CD4-positive, alpha-beta T cell treated with Interleukin-10 for 1 hour (primary cell): Measurements from ENCODE around the gene CAMSAP3.

Experiments used
- DNase-seq: peaks from one replicate; pipeline ENCODE4 v3.0.0-alpha.2; 2020

The CAMSAP3 gene

GRCh38 chr19:7635670-7636069 lies 40.0 kb downstream of the CAMSAP3 start:
- no peak for DNase-seq

DNA sequence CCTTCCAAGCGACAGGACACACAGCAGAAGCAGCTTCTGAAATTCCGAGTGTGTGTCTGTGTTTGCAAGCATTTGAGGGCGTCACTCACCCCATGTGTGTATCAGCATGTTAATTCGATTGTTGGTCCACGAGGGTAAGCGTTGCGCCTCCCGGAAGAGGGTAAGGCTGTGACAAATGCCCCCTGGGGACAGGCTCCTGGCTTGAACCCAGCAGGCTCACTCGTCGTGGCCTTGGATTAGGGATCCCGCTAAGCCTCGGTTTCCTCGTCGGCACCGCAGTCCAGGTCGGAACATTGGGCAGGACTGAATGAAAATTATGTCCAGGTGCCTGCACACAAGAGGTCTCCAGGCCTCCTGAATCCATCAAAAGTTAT lies 40.6 kb downstream of the CAMSAP3 start:
- DNase-seq, result no peak

DNA sequence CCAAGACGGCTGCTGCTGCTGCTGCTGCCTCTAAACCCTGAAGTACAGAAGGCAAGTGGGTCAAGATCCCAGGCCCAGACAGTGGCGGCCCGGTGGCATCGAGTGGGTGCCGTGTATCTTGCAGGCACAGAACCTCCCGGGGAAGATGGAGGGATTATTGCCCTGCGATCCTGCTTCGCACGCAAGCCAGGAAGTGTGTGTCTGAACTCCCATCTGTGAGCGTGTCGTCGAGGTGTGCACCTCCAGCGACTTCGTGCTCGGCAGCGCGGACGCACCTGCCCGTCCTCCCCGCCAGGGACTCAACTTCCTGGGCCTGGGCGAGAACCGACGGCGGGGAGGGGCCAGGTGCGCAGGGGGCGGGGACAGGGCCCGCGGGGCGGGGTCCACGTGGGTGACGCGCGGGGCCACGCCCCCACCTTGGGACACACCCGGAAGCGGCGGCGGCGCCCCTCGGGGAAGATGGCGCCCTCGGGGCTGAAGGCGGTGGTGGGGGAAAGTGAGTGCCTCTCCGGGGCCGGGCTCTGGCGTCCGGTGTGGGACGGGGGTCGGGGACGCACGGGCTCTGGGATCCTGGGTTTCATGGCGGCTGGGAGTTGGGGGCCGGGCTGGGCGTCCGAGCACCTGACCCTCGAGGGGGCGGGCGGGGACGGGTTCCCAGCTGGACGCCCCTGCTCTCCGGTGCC lies 41.2 kb downstream of the CAMSAP3 start, which contains the start of gene STXBP2:
Gene STXBP2 (plus strand): TSS at position 420 of the 683 bp plus-strand sequence. CDS start 40 bp downstream, at position 460.
- peak; percentile 95 for DNase-seq

DNA sequence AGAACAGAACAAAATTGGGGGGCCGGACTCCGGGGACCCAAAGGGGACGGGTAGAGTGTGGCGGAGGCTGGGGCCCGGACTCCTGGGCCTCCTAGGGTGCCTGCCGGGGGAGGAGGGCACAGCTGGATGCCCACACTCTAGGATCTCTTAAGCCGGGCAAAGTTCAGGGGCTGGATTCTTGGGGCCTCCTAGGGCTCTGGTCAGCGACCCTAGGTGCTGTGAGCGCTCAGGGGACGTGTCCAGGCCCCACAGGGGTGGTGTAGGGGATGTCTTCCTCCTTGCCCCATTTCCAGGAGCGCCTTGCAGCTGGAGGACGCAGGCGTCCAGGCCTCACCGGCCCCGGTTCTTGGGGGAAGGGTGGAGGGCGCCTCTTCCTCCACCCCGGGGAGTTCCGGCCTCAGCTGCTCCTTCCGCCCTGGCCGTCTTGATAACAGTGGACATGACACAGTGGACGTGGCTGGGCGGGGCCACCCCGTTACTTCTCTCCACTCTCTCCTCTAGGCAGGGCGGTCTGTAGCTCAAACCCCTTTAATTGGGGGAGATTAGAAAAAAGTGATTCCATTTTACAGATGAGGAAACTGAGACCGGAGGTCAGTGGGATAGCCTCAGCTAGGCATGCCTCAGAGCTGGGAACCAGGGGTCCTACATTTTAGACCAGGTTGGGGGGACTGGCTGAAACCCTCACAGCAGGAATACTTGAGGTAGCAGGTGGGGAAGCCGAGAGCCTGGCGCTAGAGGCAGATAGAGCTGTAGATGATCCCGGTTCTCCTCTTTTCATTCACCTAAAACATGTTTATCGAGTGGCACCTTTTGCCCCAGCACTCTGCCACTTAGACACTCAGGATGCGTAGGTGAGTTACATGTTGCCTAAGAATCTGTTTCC lies 42.0 kb downstream of the CAMSAP3 start:
- peak; percentile 35 for DNase-seq

GRCh38 chr19:7638802-7639465 lies 43.3 kb downstream of the CAMSAP3 start:
- DNase-seq, result no peak

DNA sequence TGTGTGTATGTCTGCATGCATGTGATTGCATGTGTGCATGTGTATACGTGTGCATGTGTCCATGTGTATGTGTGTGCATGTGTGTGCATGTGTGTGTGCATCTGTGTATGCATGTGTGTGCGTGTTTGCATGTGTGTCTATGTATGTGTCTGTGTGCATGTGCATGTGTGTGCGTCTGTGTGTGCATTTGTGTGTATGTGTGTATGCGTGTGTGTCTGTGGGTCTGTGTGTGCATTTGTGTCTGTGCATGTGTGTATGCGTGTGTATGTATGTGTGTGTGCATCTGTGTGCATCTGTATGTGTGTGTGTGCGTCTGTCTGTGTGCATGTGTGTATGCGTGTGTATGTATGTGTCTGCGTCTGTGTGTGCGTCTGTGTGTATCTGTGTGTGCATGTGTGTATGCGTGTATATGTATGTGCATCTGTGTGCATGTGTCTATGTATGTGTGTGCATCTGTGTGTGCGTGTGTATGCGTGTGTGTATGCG lies 44.2 kb downstream of the CAMSAP3 start:
- no peak for DNase-seq

DNA sequence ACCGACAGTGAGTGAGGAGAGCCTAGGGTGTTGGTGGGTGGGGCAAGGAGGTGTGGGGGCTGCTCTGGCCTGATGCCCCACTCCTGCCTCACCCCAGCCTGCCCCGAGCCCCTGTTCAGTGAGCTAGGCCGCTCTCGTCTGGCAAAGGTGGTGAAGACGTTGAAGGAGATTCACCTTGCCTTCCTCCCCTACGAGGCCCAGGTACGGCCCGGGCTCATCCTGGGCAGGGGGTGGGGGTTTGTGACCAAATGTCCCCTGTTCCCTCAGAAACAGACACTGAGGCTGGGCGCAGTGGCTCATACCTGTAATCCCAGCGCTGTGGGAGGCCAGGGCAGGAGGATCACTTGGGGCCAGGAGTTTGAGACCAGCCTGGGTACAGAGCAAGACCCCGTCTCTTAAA lies 45.1 kb downstream of the CAMSAP3 start:
- no peak for DNase-seq

GRCh38 chr19:7641290-7642276 lies 45.9 kb downstream of the CAMSAP3 start:
- DNase-seq, result no peak

DNA sequence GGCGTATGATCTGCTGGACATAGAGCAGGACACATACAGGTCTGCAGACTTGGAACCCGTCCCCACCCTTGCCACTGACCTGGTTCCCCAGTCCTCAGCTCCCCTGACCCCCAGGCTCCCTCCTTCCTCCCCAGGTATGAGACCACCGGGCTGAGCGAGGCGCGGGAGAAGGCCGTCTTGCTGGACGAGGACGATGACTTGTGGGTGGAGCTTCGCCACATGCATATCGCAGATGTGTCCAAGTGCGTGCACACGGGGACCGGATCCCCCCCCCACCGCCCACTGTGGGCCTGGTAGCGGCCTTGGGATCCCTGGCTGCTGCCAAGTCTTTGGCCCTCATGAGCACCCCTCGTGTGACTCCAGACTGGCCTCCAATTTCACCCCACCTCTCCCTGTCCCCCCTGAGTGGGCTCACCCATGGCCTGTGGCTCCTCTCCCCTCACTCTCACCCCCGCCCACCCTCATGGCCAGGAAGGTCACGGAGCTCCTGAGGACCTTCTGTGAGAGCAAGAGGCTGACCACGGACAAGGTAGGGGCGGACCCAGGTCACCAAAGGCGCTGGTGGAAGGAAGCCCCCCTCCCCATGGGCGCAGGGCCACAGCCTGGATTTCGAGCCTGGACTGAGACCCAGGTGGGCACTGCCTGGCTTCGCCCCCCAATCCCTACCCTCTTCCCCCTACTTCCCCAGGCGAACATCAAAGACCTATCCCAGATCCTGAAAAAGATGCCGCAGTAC lies 46.8 kb downstream of the CAMSAP3 start:
- DNase-seq, result no peak

DNA sequence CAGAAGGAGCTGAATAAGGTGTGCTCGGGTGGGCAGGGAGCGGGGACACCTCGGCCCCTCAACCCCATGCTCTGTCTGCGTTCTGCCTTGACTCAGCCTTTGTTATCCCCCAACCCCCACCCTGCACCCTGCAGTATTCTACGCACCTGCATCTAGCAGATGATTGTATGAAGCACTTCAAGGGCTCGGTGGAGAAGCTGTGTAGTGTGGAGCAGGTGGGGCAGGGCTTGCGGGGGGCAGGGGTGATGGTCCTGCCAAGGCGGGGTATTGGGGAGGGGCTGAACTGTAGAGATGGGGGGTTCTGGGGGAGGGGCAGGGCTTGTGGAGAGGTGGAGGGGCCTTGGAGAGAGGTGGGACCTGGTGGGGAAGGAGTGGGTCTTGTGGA lies 47.4 kb downstream of the CAMSAP3 start:
- DNase-seq, result no peak

DNA sequence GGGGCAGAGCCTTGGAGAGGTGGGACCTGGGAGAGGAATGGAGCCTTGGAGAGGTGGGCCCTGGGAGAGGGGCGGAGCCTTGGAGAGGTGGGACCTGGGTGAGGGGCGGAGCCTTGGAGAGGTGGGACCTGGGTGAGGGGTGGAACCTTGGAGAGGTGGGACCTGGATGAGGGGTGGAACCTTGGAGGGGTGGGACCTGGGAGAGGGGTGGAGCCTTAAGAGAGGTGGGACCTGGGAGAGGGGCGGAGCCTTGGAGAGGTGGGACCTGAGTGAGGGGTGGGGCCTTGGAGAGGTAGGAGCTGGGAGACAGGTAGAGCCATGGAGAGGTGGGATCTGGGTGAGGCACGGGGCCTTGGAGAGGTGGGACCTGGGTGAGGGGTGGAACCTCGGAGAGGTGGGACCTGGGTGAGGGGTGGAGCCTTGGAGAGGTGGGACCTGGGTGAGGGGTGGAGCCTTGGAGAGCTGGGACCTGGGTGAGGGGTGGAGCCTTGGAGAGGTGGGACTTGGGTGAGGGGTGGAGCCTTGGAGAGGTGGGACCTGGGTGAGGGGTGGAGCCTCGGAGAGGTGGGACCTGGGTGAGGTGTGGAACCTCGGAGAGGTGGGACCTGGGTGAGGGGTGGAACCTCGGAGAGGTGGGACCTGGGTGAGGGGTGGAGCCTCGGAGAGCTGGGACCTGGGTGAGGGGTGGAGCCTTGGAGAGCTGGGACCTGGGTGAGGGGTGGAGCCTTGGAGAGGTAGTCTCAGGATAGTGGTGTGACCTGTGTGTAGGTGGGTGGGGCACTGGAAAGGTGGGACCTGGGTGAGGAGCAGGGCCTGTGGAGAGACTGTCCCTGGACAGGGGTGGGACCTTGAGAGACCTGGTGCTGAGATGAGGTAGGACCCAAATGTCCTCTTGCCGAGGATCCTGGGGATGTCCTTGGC lies 48.2 kb downstream of the CAMSAP3 start:
- DNase-seq, result peak; percentile 41

- DNase-seq, result no peak
Observed at GRCh38 chr19:7644550-7644877, 48.9 kb downstream of the CAMSAP3 start.

- no peak for DNase-seq
Observed at GRCh38 chr19:7645163-7645562, 49.5 kb downstream of the CAMSAP3 start.

DNA sequence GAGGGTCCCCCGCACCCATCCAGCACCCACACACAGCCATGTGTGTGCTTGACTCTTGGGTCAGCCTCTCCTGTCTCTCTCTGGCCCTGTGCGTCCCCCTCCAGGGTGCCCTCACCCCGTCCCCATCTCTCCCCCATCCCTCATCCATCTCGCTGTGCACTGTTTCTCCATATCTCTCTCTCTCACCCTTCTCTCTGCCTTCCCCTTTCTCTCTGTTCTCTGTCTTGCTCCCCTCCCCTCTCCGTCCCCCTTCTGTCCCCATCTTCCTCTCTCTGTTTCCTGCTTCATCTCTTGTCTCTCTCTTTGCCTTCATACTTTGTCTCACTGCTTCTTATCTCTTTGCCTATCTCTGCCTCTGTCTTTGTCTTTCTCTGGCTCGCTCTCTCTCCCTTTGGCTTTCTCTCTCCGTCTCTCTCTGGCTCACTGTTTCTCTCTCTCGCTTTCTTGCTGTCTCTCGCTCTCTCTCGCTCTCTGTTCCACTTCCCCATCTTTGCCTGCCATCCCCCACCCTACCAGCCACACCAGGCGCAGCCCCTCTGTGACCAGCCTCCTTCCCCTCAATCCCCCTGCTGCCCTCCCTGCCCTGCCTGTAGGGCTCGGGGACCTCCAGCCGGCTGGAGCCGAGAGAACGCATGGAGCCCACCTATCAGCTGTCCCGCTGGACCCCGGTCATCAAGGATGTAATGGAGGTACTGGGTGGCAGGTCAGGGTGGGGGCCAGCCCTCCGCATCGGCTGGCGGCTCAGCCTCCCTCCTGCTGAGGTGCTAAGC lies 50.2 kb downstream of the CAMSAP3 start:
- DNase-seq, result no peak

DNA sequence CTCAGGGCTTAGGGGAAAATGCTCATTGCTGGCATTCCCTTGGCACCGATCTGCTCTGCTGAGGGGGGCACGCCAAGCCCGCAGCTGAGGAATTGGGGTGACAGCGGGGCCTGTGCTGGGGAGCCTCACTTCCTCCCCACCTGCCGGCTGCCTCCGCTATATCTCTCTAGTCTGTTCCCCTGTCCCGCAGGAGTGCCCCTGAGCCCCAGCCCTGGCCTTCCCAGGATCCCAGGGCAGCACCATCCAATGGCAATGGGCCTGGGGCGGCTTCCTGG lies 50.7 kb downstream of the CAMSAP3 start:
- no peak for DNase-seq

DNA sequence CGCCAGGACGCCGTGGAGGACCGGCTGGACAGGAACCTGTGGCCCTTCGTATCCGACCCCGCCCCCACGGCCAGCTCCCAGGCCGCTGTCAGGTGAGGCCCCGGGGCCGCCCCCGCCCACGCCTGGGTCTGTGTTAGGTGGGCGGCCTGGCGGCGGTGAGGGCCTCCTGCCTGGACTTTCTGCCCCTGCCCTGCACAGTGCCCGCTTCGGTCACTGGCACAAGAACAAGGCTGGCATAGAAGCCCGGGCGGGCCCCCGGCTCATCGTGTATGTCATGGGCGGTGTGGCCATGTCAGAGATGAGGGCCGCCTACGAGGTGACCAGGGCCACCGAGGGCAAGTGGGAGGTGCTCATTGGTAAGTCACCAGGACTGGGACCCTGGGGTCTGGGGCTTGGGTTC lies 51.5 kb downstream of the CAMSAP3 start:
- no peak for DNase-seq

DNA sequence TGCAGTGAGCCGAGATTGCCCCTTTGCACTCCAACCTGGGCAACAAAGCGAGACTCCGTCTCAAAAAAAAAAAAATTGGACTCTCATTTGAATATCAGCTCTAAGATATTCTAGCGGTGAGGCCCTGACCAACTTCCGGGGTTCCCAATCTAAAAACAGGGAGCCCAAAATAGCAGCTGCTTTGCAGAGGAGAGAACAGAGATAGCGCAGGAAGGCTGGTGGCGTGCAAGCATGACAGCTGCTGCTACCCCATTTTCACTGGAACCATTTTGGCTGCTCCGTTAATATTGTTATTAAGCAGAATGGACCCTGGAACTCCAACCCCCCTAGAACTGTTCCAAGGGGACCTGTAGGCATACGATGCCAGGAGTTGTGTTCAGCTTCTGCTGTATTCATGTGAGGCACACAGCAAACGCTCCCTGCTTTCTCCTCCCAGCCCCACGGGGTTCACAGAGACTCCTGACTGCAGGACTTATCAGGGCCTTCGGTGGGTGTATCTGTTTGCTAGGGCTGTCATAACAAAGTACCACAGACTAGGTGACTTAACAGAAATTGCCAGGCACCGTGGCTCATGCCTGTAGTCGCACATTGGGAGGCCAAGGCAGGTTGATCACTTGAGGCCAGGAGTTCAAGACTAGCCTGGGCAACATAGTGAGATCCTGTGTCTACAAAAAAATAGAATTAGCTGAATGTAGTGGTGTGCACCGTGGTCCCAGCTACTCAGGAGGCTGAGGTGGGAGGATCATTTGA lies 52.8 kb downstream of the CAMSAP3 start:
- DNase-seq, result no peak

DNA sequence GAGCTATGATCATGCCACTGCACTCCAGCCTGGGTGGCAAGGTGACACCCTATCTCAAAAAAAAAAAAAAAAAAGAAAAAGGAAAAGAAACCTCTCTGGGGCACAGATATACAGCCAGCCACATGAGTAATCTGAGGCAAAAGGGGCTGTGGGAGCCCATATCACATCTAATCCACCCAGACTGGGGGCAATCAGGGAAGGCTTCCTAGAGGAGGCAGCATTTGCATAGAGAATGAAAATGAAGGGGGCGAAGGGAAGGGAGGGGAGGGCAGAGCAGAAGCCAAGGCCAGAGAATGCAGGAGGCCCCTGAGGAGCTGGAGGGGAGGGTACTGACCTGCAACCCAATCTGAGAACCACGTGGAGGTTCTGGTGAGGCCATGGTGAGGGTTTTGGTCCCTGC lies 54.5 kb downstream of the CAMSAP3 start:
- no peak for DNase-seq

- peak; percentile 89 for DNase-seq
Observed at GRCh38 chr19:7652061-7652641, 56.5 kb downstream of the CAMSAP3 start.
